SU-DHL-6 (cell line): ENCODE measurements around the gene OR52N1.
A peak's percentile ranks its signal among the peaks of the same experiment; 100 is the strongest.

Experiments used
- CTCF ChIP-seq: fragments of 200-600 bp; sonication (generic); IDR thresholded peaks from one replicate; pipeline ENCODE4 v1.5.1; 2017; ENCODE audit warnings: antibody characterized with exemption, mild to moderate bottlenecking, low read length, moderate library complexity; ENCODE audit not compliant: insufficient read depth, poor library complexity, severe bottlenecking
- EZH2phosphoT487 ChIP-seq: fragments of 200-600 bp; sonication (generic), shearing (Covaris generic); conservative IDR thresholded peaks from 2 replicates; pipeline ENCODE4 v1.6.1; 2018; ENCODE audit warnings: mild to moderate bottlenecking, antibody characterized with exemption, low read length, moderate library complexity, mixed read lengths

- TF ChIP-seq CTCF (peak; percentile 86), EZH2phosphoT487 (no peak)
Measured at GRCh38 chr11:5808500-5809121, 17.5 kb upstream of the OR52N1 start, which contains the start of gene OR52N2.
